HFFc6 (cell line): ENCODE data around the gene DUSP6. TPM values are rescaled to one million over a fixed set of nuclear protein-coding genes. Genes with fewer than 3 reads are reported as not detected.

Experiments
- DNase-seq: peaks from one replicate; pipeline ENCODE4 v3.0.0-alpha.2; 2018
- H3K27ac Mint-ChIP-seq: 2 replicates; pipeline ENCODE4 v1.8.0; 2020; ENCODE audit warnings: mild to moderate bottlenecking, mixed read lengths
- H3K27me3 Mint-ChIP-seq: 2 replicates; pipeline ENCODE4 v1.8.0; 2021; ENCODE audit warnings: mild to moderate bottlenecking, moderate library complexity, mixed read lengths; ENCODE audit not compliant: insufficient read depth
- H3K36me3 Mint-ChIP-seq: 2 replicates; pipeline ENCODE4 v1.8.0; 2021; ENCODE audit warnings: low read depth, mixed read lengths
- H3K4me1 Mint-ChIP-seq: 2 replicates; pipeline ENCODE4 v1.8.0; 2020; ENCODE audit warnings: low read depth, mixed read lengths
- H3K4me3 Mint-ChIP-seq: 2 replicates; pipeline ENCODE4 v1.8.0; 2020; ENCODE audit warnings: mild to moderate bottlenecking, moderate library complexity, mixed read lengths
- H3K9me3 Mint-ChIP-seq: 2 replicates; pipeline ENCODE4 v1.8.0; 2020; ENCODE audit warnings: mild to moderate bottlenecking, mixed read lengths
- CTCF ChIP-seq: fragments of 200-600 bp; sonication (generic); IDR thresholded peaks from 2 replicates; pipeline ENCODE4 v1.5.0; 2021; ENCODE audit warnings: antibody characterized with exemption, mild to moderate bottlenecking
- total RNA-seq, 6 experiments: library from RNA; stranded (reverse); fragmentation: NEBNext Ultra II Directional; extraction: Animal tissue kit (Norgen Biotek cat#: 25700); gene quantifications; 2 replicates in 1 of 6; 3 replicates in 5 of 6; pipeline ENCODE4 v1.2.3, GENCODE V29; 2021

DUSP6 gene
- total RNA-seq, 6 experiments from 2014 or later = 42.2 to 77.8 (median 46.2) TPM

DNA sequence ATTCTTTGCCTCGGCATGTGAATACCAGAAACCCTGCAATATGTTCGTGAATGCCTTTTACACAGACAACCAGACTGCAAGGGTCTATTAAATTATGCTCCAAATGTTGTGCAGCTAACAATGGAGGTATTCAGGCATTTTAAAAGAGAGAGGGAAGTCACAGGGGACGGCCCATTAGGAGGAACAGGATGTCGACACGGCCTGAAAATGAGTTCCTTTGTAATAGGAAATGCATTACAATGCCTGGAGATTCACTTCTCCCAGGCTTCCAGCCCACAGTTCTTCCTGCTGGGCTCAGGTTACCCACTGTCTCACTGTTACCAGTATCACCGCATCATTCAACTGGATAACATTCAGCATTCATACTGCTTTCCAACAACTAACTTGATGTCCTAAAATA, 2.5 kb downstream of the DUSP6 start:
- Mint-ChIP-seq H3K36me3 (peaks cover 47% of the 10 kb centered on the region), H3K4me3 (peak overlapping the region; percentile 96), H3K27ac (peak overlapping the region; percentile 96), H3K27me3 (peaks cover 28% of the 10 kb centered on the region), H3K9me3 (peaks cover 11% of the 10 kb centered on the region), H3K4me1 (peaks cover 65% of the 10 kb centered on the region)
- TF ChIP-seq CTCF = no peak
- DNase-seq = peak; percentile 38

- Mint-ChIP-seq H3K4me3 (peak overlapping the region; percentile 96), H3K9me3 (peaks cover 11% of the 10 kb centered on the region), H3K27me3 (peaks cover 32% of the 10 kb centered on the region), H3K27ac (peak overlapping the region; percentile 96), H3K4me1 (peaks cover 59% of the 10 kb centered on the region), H3K36me3 (peaks cover 47% of the 10 kb centered on the region)
- DNase-seq = no peak
- no peak for TF ChIP-seq CTCF
Measured at GRCh38 chr12:89348894-89349699, 3.2 kb downstream of the DUSP6 start.

DNA sequence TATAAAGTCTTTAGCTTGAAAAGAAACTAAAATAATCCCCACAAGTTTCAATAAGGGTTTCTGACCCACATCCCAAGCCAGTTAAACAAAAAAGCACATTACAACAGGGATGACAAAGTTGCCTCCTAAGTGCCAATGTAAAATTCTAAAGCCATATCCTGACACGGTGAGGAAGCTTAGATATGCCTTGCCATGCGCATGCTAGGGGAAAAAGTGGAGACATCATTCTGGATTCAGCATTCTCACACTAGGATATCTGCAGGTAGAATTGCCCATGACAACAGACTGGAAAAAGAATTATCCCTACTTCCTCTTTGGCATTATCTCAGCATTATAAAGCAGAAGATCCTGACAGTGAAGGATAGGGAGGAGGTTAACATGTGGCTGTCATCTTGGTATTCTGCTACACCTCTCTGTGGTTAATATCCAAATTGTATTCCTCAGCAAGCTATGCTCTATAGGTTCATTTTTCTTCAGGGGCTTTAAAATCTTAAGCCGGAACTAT, 4.9 kb downstream of the DUSP6 start:
- no peak for TF ChIP-seq CTCF
- DNase-seq = no peak
- Mint-ChIP-seq H3K4me1 (peaks cover 51% of the 10 kb centered on the region), H3K27ac (peak overlapping the region; percentile 76; the same call in 1 of the 2 replicates), H3K4me3 (peak overlapping the region; percentile 77), H3K36me3 (peaks cover 47% of the 10 kb centered on the region), H3K27me3 (peaks cover 28% of the 10 kb centered on the region), H3K9me3 (peaks cover 11% of the 10 kb centered on the region)

DNA sequence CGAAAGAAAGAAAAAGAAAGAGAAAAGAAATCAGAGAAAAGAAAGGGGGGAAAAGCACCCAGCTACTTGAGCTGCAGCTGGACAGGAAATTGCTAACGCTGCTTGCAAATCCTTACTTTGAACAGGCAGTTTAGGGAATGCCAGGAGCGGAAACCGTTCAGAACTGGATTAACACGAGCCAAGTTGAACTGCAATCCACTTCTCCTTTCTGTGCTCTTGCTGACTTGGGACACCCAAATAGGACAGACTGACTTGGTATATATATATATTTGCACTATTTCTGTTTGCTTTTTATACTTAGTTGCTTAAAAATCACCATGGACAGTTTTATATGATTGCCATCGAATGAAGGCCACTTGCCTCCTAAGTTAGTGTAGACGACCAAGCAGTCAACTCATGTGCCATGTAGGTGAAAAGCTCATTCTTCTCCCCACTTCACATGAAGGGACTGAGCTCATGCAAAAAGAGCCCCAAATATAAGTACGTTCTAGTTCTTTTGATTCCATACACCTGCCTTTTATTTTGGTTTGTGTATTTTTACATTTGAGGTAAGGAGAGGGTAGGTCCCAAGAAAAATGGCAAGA, 5.5 kb downstream of the DUSP6 start:
- no peak for TF ChIP-seq CTCF
- H3K9me3 Mint-ChIP-seq = peaks cover 11% of the 10 kb centered on the region
- H3K4me3 Mint-ChIP-seq = peak overlapping the region; percentile 77
- H3K4me1 Mint-ChIP-seq = peaks cover 51% of the 10 kb centered on the region
- peaks cover 47% of the 10 kb centered on the region for H3K36me3 Mint-ChIP-seq
- DNase-seq = peak; percentile 35
- peaks cover 26% of the 10 kb centered on the region for H3K27me3 Mint-ChIP-seq
- peak overlapping the region; percentile 76 for H3K27ac Mint-ChIP-seq

DNA sequence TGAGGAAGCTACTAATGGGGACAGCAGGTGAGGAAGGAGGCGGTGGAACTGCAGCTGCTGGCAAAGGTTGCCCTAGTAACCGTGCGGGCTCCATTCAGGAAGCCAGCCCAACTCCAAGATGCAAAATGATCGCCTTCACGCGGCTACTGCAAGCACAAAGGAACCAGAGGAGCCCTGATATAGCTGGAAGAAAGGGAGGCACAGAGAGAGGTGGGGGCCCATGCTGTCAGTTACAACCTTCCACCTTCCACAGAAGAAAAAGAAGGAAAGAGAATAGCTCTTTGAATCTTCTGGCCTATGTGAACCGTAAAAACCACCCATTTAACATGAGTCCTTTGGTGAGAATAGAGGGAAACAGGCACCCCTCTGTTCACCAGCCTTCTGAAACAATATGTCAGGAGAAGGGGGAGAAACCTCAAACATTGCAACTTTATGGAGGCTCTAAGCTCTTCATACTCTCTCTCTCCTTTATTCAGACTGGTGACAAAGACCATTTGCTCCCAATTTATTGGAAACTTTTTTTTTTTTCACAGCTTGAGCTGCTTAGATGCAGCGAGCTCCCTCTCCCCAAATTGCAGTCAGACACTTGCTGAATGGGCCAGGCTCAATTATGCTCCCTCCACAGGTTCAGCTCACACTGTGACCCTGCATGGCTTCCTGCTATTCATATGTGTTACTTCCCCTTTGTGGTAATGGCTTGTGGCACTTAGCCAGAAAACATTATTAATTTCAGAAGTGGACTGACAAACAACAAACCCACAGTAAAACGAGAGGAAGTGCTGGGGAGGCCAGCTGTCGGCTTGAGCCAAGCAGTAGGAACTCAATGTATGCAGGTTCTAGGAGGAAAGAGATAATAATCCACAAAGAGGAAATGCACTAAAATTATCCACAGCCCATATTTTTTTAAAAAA, 6.2 kb downstream of the DUSP6 start:
- peak overlapping the region; percentile 77 for H3K4me3 Mint-ChIP-seq
- peaks cover 24% of the 10 kb centered on the region for H3K27me3 Mint-ChIP-seq
- TF ChIP-seq CTCF = no peak
- peaks cover 55% of the 10 kb centered on the region for H3K4me1 Mint-ChIP-seq
- peaks cover 10% of the 10 kb centered on the region for H3K9me3 Mint-ChIP-seq
- peak overlapping the region; percentile 76 for H3K27ac Mint-ChIP-seq
- peak; percentile 46 for DNase-seq
- H3K36me3 Mint-ChIP-seq = peaks cover 40% of the 10 kb centered on the region
